Measurements from ENCODE around the gene IL18R1. TPM values are rescaled to one million over a fixed set of nuclear protein-coding genes. Genes with fewer than 3 reads are reported as not detected.

The IL18R1 gene
- total and polyA plus RNA-seq, 2 donors (not counting 3 experiments of a cell fraction or from before 2014, with no cell fraction given), result 2.9 to 3.6 TPM

DNA sequence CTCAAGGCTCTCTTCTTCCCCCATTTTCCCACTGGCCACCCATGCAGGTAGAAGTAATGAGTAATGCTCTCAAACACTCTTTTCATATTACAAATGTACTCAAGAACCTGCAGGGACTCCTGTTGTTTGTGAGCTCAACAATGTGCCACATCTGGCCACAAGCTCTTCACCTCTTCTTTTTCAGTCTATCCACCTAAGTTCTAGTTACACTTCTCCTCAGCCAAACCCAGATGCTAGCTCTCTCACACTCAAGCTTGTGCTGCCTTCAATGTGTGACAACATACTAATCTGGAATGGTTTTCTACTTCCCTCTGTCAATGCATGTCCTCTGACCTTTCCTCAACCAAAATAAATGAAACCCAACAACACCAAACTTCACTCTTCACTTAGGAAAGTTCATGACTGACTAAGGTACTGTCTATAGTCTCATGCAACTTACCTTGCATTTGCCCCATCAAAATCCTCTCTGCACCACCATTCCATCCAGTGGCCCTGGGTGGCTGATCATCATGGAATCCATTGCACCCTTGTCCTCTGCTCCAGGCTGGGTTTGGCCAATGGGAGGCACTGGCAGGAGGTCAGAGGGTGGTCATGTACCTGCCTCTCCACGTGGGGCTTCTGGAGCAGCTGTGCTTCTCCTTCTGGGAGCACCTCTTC is 5.3 kb upstream of the IL18R1 start:
- no peaks in the 10 kb centered on the region for H3K9me1 ChIP-seq (replicated peaks; ENCODE audit: control insufficient read depth, extremely low read depth, insufficient read depth, low read length)
- intact Hi-C loops (cut with micrococcal nuclease) (no loop called here), dilution Hi-C loops (cut with MboI; ENCODE audit: extremely low pct_ligation_motif_present, low sequenced_read_pairs) (no loop called here)
- CTCF ChIA-PET, result interaction anchor here (1.5 to 3.5 kb wide), 3 partner anchors 48 to 330 kb away, joined by 4 to 12 read pairs (median 7); no protein-coding TSS in a partner anchor
- no peak overlapping the region for H3K9ac ChIP-seq (replicated peaks; ENCODE audit: extremely low read depth, insufficient read depth, low read length)
- no peak overlapping the region for H3K27ac ChIP-seq (ENCODE audit: insufficient read depth, low read depth, low read length)
- H3K9me3 ChIP-seq (replicated peaks; ENCODE audit: control insufficient read depth, insufficient read depth, low read length), result no peaks in the 10 kb centered on the region
- BruUV-seq (replicated peaks), result no TSS peak
- no peaks in the 10 kb centered on the region for H4K20me1 ChIP-seq (replicated peaks; ENCODE audit: control insufficient read depth, extremely low read depth, insufficient read depth, low read length)
- H3K27me3 ChIP-seq (ENCODE audit: control insufficient read depth in 2 of 2, insufficient read depth in 2 of 2, low read length in 2 of 2), result no peaks in the 10 kb centered on the region
- no peak overlapping the region for H3K4me3 ChIP-seq (replicated peaks in 1 of 3; ENCODE audit: insufficient read depth in 1 of 3, low read depth in 1 of 3, low read length in 3 of 3)
- TF ChIP-seq, protein P1, sequence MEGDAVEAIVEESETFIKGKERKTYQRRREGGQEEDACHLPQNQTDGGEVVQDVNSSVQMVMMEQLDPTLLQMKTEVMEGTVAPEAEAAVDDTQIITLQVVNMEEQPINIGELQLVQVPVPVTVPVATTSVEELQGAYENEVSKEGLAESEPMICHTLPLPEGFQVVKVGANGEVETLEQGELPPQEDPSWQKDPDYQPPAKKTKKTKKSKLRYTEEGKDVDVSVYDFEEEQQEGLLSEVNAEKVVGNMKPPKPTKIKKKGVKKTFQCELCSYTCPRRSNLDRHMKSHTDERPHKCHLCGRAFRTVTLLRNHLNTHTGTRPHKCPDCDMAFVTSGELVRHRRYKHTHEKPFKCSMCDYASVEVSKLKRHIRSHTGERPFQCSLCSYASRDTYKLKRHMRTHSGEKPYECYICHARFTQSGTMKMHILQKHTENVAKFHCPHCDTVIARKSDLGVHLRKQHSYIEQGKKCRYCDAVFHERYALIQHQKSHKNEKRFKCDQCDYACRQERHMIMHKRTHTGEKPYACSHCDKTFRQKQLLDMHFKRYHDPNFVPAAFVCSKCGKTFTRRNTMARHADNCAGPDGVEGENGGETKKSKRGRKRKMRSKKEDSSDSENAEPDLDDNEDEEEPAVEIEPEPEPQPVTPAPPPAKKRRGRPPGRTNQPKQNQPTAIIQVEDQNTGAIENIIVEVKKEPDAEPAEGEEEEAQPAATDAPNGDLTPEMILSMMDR (IDR thresholded peaks at IDR 0.05; ENCODE audit: extremely low read depth in 1 of 2, insufficient read depth in 1 of 2, low read depth in 1 of 2, low read length in 2 of 2), result no peak
- no peak for TF ChIP-seq MYC (IDR thresholded peaks at IDR 0.05; ENCODE audit: low read depth, low read length)
- no peak for TF ChIP-seq JUN (IDR thresholded peaks at IDR 0.05; ENCODE audit: borderline replicate concordance, insufficient read depth, insufficient read length, low read depth)
- TF ChIP-seq, protein P2, sequence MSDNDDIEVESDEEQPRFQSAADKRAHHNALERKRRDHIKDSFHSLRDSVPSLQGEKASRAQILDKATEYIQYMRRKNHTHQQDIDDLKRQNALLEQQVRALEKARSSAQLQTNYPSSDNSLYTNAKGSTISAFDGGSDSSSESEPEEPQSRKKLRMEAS (IDR thresholded peaks at IDR 0.05; ENCODE audit: insufficient read depth, insufficient read length), result no peak
- TF ChIP-seq EZH2 (IDR thresholded peaks at IDR 0.05; ENCODE audit: borderline replicate concordance, low read depth, low read length, severe bottlenecking), result no peak
- no peak for TF ChIP-seq GATA2 (IDR thresholded peaks at IDR 0.05; ENCODE audit: insufficient read depth, insufficient read length, low read depth, low read length)
- no peak for TF ChIP-seq FOS (IDR thresholded peaks at IDR 0.05; ENCODE audit: borderline replicate concordance, insufficient read depth, low read length)
- TF ChIP-seq POLR2A (IDR thresholded peaks at IDR 0.05; ENCODE audit: low read depth, low read length), result no peak
- DNase-seq (ENCODE audit: low read depth, low spot score) (no peak), FAIRE-seq (peak; percentile 60)
- POLR2A ChIA-PET, result no interaction called here
- H3K36me3 ChIP-seq (ENCODE audit: control insufficient read depth in 2 of 2, extremely low read depth in 1 of 2, insufficient read depth in 2 of 2, low read length in 2 of 2), result no peaks in the 10 kb centered on the region
- peaks cover 16% of the 10 kb centered on the region for H3K4me1 ChIP-seq (ENCODE audit: control insufficient read depth, extremely low read depth, insufficient read depth, low read length)
- H3K4me2 ChIP-seq (ENCODE audit: insufficient read depth, low read length), result no peak overlapping the region
- H3K79me2 ChIP-seq (ENCODE audit: control insufficient read depth, insufficient read depth, low read length), result no peaks in the 10 kb centered on the region
- no peak overlapping the region for H2AFZ ChIP-seq (ENCODE audit: low read depth, low read length)

Measured in endothelial cell of umbilical vein (primary cell).